ENCODE results near the gene MAP3K12.
A peak's percentile ranks its signal among the peaks of the same experiment; 100 is the strongest.

The MAP3K12 gene

GRCh38 chr12:53474077-53474476 lies 25.2 kb downstream of the MAP3K12 start:
- no peak for DNase-seq

GRCh38 chr12:53472056-53472582 lies 27.1 kb downstream of the MAP3K12 start:
- DNase-seq, result no peak

DNA sequence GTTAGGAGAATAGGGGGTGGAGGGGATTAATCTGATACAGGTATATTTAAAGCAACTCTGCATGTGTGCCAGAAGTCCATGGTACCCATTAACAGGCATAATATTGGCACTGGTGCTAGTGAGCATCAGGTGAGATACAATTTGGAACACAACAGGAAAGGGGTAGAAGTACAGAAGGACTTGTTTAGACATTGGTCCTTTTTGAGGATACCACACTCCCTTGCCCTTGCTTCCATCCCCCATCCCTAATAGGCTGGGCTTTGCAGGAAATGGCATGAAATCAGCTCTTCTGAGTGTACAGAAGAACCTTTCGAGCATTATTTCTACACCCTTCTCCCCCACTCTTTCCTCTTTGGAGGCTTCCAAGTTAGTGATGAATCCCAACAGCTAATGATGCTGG lies 31.0 kb downstream of the MAP3K12 start:
- no peak for DNase-seq

- no peak for DNase-seq
Measured at GRCh38 chr12:53467880-53468279, 31.4 kb downstream of the MAP3K12 start.

- DNase-seq, result no peak
Measured at GRCh38 chr12:53467082-53467481, 32.2 kb downstream of the MAP3K12 start.

DNA sequence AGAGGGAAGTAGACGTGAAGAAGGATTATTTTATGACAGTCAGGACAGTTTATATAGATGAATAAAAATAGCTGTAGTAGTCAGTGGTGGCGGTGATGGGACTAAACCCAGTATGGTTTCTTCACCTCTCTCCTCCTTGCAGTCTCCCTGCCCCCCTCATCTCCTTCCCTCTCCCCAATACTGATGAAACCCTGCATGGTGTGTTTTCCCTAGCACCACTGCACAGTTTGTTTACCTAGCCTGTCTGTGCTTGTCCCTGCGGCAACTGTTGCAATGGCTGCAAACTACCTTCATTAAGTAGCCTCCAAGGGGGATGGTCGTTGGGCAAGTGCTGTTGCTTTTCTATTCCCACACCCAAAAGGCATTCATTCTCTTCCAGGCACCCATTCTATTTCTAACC lies 32.6 kb downstream of the MAP3K12 start:
- no peak for DNase-seq

DNA sequence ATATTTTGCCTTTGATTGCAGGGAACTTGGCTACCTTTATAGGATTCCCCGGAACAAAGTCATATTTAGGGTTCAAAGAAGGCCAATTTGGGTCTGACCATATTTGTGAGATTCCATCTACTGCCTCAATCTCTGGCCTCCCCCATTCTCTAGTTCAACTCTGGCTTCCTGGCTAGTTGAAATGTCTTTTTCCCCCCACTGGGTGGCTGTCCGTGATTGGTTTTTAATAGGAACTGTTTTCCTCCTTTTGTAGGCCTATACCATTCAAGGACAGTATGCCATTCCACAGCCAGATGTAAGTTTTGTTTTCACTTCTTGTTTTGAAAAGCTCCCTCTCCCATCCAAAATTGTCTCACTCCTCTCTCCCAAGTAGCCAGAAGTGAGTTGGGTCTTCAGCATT lies 33.6 kb downstream of the MAP3K12 start:
- no peak for DNase-seq

DNA sequence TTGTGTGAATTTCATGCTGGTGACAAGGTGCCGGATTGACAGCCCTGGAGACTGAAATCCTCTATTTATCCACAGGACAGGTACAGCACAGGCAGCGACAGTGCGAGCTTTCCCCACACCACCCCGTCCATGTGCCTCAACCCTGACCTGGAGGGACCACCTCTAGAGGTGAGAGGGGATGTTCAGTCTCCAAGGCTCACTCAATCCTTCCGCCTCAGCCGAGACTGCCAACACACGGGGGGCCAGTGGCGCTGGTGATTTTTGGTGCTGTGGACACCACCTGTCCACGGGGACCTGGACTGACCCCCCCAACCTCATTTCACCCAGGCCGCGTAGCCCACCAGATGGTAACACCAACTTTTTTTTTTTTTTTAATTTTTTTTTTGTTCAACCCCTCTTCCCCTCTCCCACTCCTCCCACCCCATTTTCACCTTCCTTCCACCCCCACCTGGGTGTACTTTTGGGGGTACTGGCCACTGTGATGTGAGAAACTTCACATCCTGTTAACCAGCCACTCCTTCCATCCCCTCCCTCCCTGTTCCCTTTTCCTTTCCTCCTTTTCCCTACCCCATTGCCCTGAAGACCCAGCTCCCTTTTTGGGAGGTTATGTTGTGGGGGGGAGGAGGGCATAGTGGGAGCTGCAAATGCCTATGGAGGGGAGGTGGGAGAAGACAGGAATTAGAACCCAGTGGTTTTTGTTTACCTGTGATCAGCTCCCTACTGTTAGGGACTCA lies 34.4 kb downstream of the MAP3K12 start:
- DNase-seq, result no peak

GRCh38 chr12:53463802-53464560 lies 35.3 kb downstream of the MAP3K12 start:
- no peak for DNase-seq

GRCh38 chr12:53462935-53463334 lies 36.3 kb downstream of the MAP3K12 start:
- no peak for DNase-seq

GRCh38 chr12:53461591-53461990 lies 37.7 kb downstream of the MAP3K12 start:
- no peak for DNase-seq

- no peak for DNase-seq
Measured at GRCh38 chr12:53461059-53461458, 38.2 kb downstream of the MAP3K12 start.

DNA sequence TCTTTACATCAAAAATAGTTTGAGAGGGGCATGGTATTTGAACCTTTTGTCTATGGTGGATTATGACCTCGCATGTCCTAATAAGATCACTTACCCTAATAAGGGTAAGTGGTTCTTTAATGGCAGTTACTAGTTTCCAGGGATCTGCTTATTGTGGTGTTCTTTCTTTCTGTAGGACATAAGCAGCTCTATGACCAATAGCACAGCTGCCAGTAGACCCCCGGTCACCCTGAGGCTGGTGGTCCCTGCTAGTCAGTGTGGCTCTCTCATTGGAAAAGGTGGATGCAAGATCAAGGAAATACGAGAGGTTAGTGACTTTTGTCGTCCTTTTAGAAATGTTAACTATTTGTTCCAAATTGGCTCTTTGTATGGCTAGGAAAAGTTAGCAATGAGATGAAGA lies 40.2 kb downstream of the MAP3K12 start:
- no peak for DNase-seq

DNA sequence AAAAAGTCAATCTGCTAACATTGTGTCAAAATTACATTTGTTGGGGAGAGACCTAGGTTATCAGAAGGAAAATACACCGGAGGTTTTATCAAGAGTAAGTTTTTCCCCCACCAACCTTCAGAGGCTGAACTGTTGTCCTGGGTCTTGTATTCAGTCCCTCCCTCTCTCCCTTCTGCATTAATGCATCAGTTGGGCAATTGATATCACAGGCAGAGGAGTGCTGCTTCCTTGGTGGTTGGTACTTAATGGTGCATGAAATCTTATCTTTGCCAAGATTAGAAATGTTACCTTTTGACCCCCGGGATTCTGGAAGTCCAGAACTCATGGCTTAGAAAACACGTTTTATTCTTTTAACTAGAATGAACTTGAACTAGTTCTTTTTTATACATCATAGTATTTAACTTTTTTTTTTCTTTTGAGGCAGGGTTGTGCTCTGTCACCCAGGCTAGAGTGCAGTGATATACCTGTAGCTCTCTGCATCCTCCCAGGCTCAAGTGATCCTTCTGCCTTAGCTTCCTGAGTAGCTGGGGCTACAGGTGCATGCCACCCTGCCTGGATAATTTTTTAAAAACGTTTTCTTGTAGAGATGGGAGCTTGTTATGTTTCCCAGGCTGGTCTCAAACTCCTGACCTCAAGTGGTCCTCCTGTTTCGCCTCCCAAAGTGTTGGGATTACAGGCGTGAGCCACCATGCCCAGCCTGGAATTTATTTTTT lies 42.4 kb downstream of the MAP3K12 start:
- no peak for DNase-seq

GRCh38 chr12:53454707-53455106 lies 44.6 kb downstream of the MAP3K12 start:
- no peak for DNase-seq

DNA sequence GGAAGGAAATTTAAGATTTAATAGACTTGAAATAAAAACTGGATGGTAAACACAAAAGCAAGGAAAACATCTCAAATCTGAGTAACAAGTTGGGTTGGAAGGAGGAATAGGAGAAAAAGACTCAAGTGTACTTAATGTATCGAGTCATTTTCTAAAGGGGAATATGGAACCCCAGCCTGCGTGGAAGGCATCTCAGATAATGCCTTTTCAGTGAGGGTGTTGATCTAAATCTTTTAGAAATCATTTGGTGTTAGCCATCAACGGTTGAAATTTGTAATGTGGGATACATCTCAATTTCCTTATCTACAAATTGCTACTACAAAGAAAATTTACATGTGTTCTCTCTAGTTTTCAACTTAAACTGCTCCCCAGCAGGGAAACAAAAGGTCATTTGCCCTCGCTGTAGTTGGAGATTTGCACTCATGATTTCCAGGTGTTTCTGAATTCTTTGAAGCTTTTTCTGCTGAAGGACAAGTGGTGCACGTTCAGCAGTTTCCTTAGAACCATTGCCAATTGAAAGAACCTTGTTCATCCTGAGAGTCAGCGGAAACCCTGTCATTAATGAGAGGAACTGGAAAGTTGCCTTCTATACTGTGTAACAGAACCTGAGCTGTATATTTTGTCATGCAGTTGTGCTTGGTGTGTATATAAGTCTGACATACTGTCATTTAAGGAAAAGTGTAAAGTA lies 45.2 kb downstream of the MAP3K12 start:
- no peak for DNase-seq

- DNase-seq, result peak; percentile 56 to 93 (median 81)
Measured at GRCh38 chr12:53452159-53453077, 46.8 kb downstream of the MAP3K12 start.

DNA sequence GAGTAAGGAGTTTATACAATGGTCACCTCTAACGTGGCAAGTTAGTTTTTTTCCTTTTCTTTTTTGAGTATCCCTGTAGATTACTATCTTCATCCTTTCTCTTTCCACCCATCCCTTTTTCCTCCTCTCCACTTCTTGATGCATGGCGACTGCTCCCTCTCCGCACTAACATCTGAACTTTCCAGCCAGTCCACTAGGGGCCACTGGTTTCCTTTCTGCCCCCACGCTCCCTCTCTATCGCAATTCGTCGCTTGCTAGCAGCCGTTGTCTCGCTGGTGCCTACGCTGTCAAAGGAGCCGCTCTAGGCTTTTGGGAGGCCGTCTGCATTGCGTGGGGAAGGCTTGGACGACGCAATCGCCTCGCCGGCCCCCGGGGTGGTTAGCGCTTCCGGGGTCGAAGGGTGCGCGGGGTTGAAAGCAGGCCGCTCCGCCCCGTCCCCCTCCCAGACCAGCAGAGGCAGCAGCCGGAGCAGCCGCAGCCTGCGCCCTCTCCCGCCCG lies 47.5 kb downstream of the MAP3K12 start, which contains the start of gene PCBP2:
Gene PCBP2 (plus strand): TSS at position 442 of the 498 bp plus-strand sequence. CDS start 2,699 bp downstream, outside the sequence.
- DNase-seq, result peak; percentile 82 to 100 (median 98)

- DNase-seq, result no peak
Measured at GRCh38 chr12:53450936-53451335, 48.3 kb downstream of the MAP3K12 start.

Data from hypothalamus (tissue), 51 donors.